Activated CD8-positive, alpha-beta memory T cell treated with anti-CD3 and anti-CD28 coated beads, Interleukin-2, amount 50 U/mL, for 24 hours (primary cell): Measurements from ENCODE around the gene POLR2J.

Source experiments
- DNase-seq: peaks from one replicate; pipeline ENCODE4 v3.0.0-alpha.2; 2020; ENCODE audit errors: extremely low read depth

Gene POLR2J

GRCh38 chr7:102439963-102440795 is 38.5 kb downstream of the POLR2J start:
- no peak for DNase-seq

- no peak for DNase-seq
These were observed 42.6 kb downstream of the POLR2J start for GRCh38 chr7:102436118-102436517.

GRCh38 chr7:102434039-102434486 is 44.7 kb downstream of the POLR2J start:
- no peak for DNase-seq

- DNase-seq: peak; percentile 61
These were observed 45.3 kb downstream of the POLR2J start, which contains the start of gene ORAI2 for GRCh38 chr7:102433219-102434038. Gene ORAI2, plus strand, starts transcription at chr7:102433575. Its CDS starts 5,382 bp downstream, at chr7:102438957.

- no peak for DNase-seq
These were observed 46.1 kb downstream of the POLR2J start for GRCh38 chr7:102432442-102433218.

GRCh38 chr7:102431617-102432298 is 47.0 kb downstream of the POLR2J start:
- no peak for DNase-seq

- no peak for DNase-seq
These were observed 49.4 kb downstream of the POLR2J start for GRCh38 chr7:102429141-102429899.

GRCh38 chr7:102427019-102427405 is 51.7 kb downstream of the POLR2J start:
- no peak for DNase-seq

- no peak for DNase-seq
These were observed 52.3 kb downstream of the POLR2J start for GRCh38 chr7:102426268-102427018.

- peak; percentile 69 for DNase-seq
These were observed 53.0 kb downstream of the POLR2J start for GRCh38 chr7:102425639-102426267.

GRCh38 chr7:102424787-102425218 is 53.9 kb downstream of the POLR2J start:
- no peak for DNase-seq

- no peak for DNase-seq
These were observed 54.6 kb downstream of the POLR2J start for GRCh38 chr7:102424129-102424551.
